GM12801 (cell line): ENCODE data around the gene TMEM121.

Experiments
- TF ChIP-seq, protein P1 (sequence below): IDR thresholded peaks from one replicate; pipeline ENCODE4 v1.5.1; 2011; ENCODE audit warnings: control low read depth; ENCODE audit not compliant: insufficient read length; ENCODE audit errors: extremely low read depth

TMEM121 gene

DNA sequence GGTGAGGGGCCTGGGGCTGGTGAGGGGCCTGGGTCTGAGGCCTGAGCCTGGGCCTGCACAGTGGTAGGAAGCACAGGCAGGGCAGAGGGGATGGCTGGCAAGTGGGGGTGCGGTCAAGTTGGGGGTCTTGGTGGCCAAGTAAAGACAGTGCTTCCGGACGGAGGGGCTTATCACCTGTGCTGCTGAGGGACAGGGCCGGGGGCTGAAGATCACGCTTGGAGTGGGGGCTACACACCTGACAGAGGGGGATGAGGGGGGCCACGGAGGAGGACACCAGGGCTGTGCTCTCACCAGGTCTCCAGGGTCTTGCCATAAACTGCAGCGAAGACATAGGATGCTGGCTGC lies 23.1 kb upstream of the TMEM121 start:
- TF ChIP-seq, protein P1, sequence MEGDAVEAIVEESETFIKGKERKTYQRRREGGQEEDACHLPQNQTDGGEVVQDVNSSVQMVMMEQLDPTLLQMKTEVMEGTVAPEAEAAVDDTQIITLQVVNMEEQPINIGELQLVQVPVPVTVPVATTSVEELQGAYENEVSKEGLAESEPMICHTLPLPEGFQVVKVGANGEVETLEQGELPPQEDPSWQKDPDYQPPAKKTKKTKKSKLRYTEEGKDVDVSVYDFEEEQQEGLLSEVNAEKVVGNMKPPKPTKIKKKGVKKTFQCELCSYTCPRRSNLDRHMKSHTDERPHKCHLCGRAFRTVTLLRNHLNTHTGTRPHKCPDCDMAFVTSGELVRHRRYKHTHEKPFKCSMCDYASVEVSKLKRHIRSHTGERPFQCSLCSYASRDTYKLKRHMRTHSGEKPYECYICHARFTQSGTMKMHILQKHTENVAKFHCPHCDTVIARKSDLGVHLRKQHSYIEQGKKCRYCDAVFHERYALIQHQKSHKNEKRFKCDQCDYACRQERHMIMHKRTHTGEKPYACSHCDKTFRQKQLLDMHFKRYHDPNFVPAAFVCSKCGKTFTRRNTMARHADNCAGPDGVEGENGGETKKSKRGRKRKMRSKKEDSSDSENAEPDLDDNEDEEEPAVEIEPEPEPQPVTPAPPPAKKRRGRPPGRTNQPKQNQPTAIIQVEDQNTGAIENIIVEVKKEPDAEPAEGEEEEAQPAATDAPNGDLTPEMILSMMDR, result no peak

DNA sequence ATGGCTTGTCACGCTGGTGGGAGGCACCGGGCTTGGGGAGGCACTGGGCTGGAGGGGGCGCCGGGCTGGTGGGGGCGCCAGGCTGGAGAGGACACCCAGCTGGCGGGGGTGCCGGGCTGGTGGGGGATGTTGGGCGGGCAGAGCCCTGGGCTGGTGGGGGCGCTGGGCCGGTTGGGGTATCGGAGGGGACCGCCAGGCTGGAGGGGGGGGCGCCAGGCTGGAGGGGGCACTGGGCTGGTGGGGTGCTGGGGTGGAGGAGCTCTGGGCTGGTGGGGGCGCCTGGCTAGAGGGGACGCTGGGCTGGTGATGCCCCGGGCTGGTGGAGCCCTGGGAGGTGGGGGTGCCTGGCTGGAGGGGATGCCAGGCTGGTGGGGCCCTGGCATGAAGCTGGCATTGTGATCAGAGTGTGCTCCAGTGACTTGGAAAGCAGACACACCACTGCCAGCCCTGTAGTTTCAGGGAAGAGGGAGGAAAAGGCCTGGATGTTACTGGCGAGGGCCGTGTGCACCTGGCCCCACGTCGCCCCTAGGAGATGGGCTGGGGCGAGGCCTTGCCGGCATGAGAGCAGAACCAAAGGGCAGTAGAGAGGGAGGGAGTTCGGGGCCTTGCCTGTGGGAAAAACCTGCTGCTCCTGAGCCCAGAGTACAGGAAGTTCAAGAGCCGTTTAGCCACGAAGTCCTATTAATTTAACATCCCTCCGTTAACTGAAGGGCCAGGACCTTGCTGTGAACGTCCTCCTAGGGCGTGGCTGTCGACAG lies 22.3 kb upstream of the TMEM121 start:
- TF ChIP-seq, protein P1, result no peak

DNA sequence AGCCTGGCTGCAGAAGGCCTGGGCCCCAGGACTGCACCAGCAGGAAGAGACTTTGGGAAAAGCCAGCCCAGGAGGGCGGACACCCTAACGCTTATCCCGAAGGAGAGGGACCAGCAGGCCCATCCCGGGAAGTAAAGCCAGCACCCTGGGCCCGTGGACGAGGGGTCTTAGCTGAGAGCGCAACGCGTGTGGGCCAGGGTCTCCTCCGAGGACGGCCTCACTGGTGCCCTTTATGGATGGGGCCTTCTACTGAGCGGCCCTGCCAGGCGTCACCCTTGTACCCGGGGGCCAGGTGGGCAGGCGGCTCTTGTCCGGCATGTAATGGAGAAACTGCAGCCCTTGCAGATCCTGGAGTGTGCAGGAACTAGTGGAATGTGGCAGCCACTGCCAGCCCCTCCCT lies 21.3 kb upstream of the TMEM121 start:
- TF ChIP-seq, protein P1, result no peak

DNA sequence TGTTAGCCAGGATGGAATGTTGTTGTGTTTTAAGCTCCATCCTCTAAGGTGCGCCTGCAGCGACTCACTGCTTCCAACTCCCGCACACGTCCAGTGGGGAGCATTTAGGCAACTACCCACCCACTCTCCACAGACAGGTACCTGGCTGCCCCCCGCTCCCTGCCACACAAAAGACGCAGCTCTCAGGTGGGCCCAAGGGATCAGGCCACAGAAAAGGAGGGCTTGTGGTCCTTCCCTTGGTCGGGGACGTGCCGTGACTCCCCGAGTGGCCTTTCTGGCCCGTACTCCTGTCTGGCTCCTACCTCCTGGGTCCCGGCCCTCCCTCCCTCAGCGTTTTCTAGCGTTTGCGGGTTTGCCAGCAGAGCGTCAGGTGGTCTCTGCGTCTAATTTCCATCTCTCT lies 19.1 kb upstream of the TMEM121 start:
- TF ChIP-seq, protein P1, result no peak

DNA sequence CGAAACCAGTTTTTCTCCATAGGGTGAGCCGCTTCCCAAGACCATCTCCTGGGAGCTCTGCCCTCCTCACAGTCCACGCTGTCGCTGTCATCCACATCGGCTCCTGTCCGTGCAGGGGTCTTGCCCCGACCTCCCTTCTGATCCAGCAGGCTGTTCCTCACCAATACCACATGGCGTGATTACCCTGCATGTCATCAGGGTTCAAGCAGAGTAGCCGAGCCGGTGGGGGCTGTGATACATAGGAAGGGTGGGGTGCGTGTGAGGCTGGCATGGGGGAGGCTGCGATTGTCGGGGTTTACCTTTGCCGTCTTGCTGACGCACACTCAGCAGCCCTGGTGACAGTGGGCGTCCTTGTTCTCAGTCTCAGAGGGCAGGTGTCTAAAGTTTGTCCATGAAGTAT lies 18.3 kb upstream of the TMEM121 start:
- TF ChIP-seq, protein P1, result no peak

DNA sequence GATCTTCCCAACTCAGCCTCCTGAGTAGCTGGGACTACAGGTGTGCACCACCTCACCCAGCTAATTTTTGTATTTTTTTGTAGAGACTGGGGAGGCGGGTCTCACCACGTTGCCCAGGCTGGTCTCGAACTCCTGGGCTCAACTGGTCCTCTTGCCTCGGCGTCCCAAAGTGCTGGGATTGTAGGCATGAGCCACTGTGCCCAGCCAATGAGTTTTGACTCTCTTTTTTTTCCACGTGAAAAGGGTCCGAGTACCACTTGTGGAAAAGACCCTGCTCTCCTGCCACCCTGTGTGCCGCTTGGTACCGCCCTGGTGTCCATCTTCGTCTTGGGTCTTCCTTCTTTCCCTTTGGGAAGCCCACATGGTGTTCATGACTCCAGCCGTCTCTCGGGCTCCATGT lies 17.8 kb upstream of the TMEM121 start:
- TF ChIP-seq, protein P1, result no peak

DNA sequence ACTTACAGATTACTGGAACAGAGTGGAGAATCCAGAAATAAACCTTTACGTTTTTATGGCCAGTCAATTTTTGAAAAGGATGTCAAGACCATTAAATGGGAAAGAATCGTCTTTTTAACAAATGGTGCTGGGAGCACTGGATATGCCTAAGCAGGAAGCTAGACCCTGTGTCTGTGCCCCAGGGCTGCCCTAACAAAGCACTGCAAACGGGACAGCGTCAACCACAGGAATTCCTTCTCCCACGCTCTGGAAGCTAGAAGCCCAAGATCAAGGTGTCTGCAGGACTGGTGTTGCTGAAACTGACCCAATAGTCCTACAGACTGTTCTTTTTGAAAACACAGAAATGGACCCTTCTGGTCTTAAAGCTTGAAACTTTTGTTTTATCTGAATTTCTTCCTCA lies 9.3 kb upstream of the TMEM121 start:
- TF ChIP-seq, protein P1, result no peak
